ENCODE results near the gene NR1I3.

The NR1I3 gene

GRCh38 chr1:161185732-161186311 is 52.2 kb downstream of the NR1I3 start:
- in situ Hi-C loops (cut with HindIII; ENCODE audit: low sequenced_read_pairs): no loop called here
- no peak overlapping the region for H3K4me3 ChIP-seq (ENCODE audit: low read depth, low read length)
- no peak for TF ChIP-seq CTCF (IDR thresholded peaks at IDR 0.05; ENCODE audit: low read depth, low read length)
- no peak for DNase-seq (ENCODE audit: low read depth, low spot score)

- no peak for TF ChIP-seq CTCF (IDR thresholded peaks at IDR 0.05; ENCODE audit: low read depth, low read length)
- peak; percentile 57 for DNase-seq (ENCODE audit: low read depth, low spot score)
- H3K4me3 ChIP-seq (ENCODE audit: low read depth, low read length): no peak overlapping the region
- in situ Hi-C loops (cut with HindIII; ENCODE audit: low sequenced_read_pairs): no loop called here
These were observed 52.7 kb downstream of the NR1I3 start for GRCh38 chr1:161185282-161185682.

DNA sequence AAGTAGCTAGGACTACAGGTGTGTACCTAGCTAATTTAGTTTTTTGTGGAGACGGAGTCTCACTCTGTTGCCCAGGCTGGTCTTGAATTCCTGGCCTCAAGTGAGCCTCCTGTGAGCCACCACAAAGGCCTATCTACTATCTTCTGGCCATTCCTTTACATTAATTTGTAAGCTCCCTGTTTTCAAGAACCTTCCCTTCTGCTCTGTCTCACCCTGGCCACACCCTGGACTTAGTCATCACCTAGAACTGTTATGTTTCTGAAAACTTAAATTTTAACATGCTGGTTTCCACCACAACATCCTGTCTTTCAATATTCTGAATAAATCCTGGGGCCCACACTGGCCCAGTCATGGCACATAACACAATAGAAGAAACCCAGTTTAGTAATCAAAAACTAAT is 55.8 kb downstream of the NR1I3 start:
- no peak for TF ChIP-seq CTCF (IDR thresholded peaks at IDR 0.05; ENCODE audit: low read depth, low read length)

GRCh38 chr1:161180639-161181038 is 57.4 kb downstream of the NR1I3 start:
- TF ChIP-seq CTCF (IDR thresholded peaks at IDR 0.05; ENCODE audit: low read depth, low read length): peak; percentile 40
- H3K4me3 ChIP-seq (ENCODE audit: low read depth, low read length): no peak overlapping the region
- no peak for DNase-seq (ENCODE audit: low read depth, low spot score)
- in situ Hi-C loops (cut with HindIII; ENCODE audit: low sequenced_read_pairs): no loop called here

More for the DNA sequence above, 55.8 kb downstream of the NR1I3 start:
- DNase-seq (ENCODE audit: low read depth, low spot score): peak; percentile 56
- in situ Hi-C loops (cut with HindIII; ENCODE audit: low sequenced_read_pairs): no loop called here
- no peak overlapping the region for H3K4me3 ChIP-seq (ENCODE audit: low read depth, low read length)

GRCh38 chr1:161179698-161180097 is 58.3 kb downstream of the NR1I3 start:
- TF ChIP-seq CTCF (IDR thresholded peaks at IDR 0.05; ENCODE audit: low read depth, low read length): no peak
- H3K4me3 ChIP-seq (ENCODE audit: low read depth, low read length): no peak overlapping the region
- in situ Hi-C loops (cut with HindIII; ENCODE audit: low sequenced_read_pairs): no loop called here
- DNase-seq (ENCODE audit: low read depth, low spot score): no peak
